Gastrocnemius medialis (tissue), 4 donors: ENCODE measurements around the gene TMCC2.

Experiments
- POLR2A ChIP-seq, 2 donors: fragments of 450-650 bp; IDR thresholded peaks; one replicate each; pipeline ENCODE4 v1.6.1; 2017; ENCODE audit warnings: antibody characterized with exemption in 2 of 2, mild to moderate bottlenecking in 2 of 2, moderate library complexity in 2 of 2
- TF ChIP-seq, protein P1 (sequence below), 5 experiments: fragments of 450-650 bp in 3 of 5; fragments of 200-600 bp in 2 of 5; sonication (generic) in 2 of 5; IDR thresholded peaks in 4 of 5; conservative IDR thresholded peaks in 1 of 5; 1 replicate in 4 of 5; 2 replicates in 1 of 5; pipeline ENCODE4 v1.5.1; 2016 to 2019; ENCODE audit warnings: antibody characterized with exemption in 5 of 5, mild to moderate bottlenecking in 3 of 5, moderate library complexity in 3 of 5

- TF ChIP-seq, protein P1, sequence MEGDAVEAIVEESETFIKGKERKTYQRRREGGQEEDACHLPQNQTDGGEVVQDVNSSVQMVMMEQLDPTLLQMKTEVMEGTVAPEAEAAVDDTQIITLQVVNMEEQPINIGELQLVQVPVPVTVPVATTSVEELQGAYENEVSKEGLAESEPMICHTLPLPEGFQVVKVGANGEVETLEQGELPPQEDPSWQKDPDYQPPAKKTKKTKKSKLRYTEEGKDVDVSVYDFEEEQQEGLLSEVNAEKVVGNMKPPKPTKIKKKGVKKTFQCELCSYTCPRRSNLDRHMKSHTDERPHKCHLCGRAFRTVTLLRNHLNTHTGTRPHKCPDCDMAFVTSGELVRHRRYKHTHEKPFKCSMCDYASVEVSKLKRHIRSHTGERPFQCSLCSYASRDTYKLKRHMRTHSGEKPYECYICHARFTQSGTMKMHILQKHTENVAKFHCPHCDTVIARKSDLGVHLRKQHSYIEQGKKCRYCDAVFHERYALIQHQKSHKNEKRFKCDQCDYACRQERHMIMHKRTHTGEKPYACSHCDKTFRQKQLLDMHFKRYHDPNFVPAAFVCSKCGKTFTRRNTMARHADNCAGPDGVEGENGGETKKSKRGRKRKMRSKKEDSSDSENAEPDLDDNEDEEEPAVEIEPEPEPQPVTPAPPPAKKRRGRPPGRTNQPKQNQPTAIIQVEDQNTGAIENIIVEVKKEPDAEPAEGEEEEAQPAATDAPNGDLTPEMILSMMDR (IDR thresholded peaks at IDR 0.05 in 4 of 5, conservative IDR thresholded peaks at IDR 0.05 in 1 of 5) = no peak
- TF ChIP-seq POLR2A (IDR thresholded peaks at IDR 0.05) = no peak
Measured at GRCh38 chr1:205214756-205215155, 13.0 kb upstream of the TMCC2 start.
